IMR-90 (cell line): ENCODE data around the gene RERE. TPM values are rescaled to one million over a fixed set of nuclear protein-coding genes. Genes with fewer than 3 reads are reported as not detected.

Experiments
- ATAC-seq: fragments of 200-7000 bp; cut with Tn5 transposase; 2 replicates; pipeline ENCODE4 v1.9.1; 2020; ENCODE audit warnings: low read depth, mild to moderate bottlenecking, moderate library complexity
- BruUV-seq: library from RNA; stranded (reverse); fragments of 400-500 nt; replicated peaks from 2 replicates; lab custom pipeline; 2021; lab: Mats Ljungman, UMichigan
- CTCF ChIA-PET: fragments of 300-600 bp; formaldehyde crosslinking; extraction: SDS; loops from one replicate; lab custom pipeline; 2021; ENCODE audit warnings: antibody characterized with exemption; lab: Yijun Ruan, JAX
- POLR2A ChIA-PET: fragments of 300-600 bp; sonication (Branson Sonifier 250); formaldehyde crosslinking; loops from one replicate; lab custom pipeline; 2022; ENCODE audit warnings: antibody characterized with exemption; ENCODE audit not compliant: unreplicated experiment; lab: Charles Lee
- DNase-seq: peaks from one replicate; pipeline ENCODE4 v3.0.0; 2013
- H2AFZ ChIP-seq: replicated peaks from 2 replicates; pipeline ENCODE3; 2013; ENCODE audit warnings: low read length, mild to moderate bottlenecking; ENCODE audit not compliant: poor library complexity
- H2AK5ac ChIP-seq: 2 replicates; pipeline ENCODE4 v1.6.1; 2013; ENCODE audit warnings: low read depth, low read length, inconsistent platforms
- H2AK9ac ChIP-seq: replicated peaks from 2 replicates; pipeline ENCODE3; 2013; ENCODE audit warnings: mild to moderate bottlenecking, low read depth, low read length, moderate library complexity; ENCODE audit not compliant: poor library complexity
- H2BK120ac ChIP-seq: 2 replicates; pipeline ENCODE4 v1.6.1; 2013; ENCODE audit warnings: low read depth, low read length, inconsistent platforms
- H2BK15ac ChIP-seq: 3 replicates; pipeline ENCODE4 v1.6.1; 2013; ENCODE audit warnings: low read depth, low read length, inconsistent platforms
- H2BK20ac ChIP-seq: 2 replicates; pipeline ENCODE4 v1.6.1; 2013; ENCODE audit warnings: low read depth, mild to moderate bottlenecking, inconsistent platforms, low read length, moderate library complexity
- H2BK5ac ChIP-seq: 2 replicates; pipeline ENCODE4 v1.6.1; 2013; ENCODE audit warnings: mild to moderate bottlenecking, low read depth, low read length, inconsistent platforms; ENCODE audit not compliant: poor library complexity, severe bottlenecking
- H3K14ac ChIP-seq: replicated peaks from 2 replicates; pipeline ENCODE4 v1.6.1; 2013; ENCODE audit warnings: low read depth, low read length, inconsistent platforms
- H3K18ac ChIP-seq: 2 replicates; pipeline ENCODE4 v1.6.1; 2013; ENCODE audit warnings: low read depth, low read length, control low read depth
- H3K23ac ChIP-seq: 2 replicates; pipeline ENCODE4 v1.6.1; 2013; ENCODE audit warnings: low read depth, low read length, inconsistent platforms
- H3K27ac ChIP-seq: 2 replicates; pipeline ENCODE4 v1.5.1; 2013; ENCODE audit warnings: mild to moderate bottlenecking, control low read depth, low read length; ENCODE audit not compliant: insufficient read depth
- H3K27me3 ChIP-seq: 2 replicates; pipeline ENCODE4 v1.6.1; 2013; ENCODE audit warnings: low read length; ENCODE audit not compliant: control insufficient read depth, insufficient read depth
- H3K36me3 ChIP-seq: 2 replicates; pipeline ENCODE4 v1.6.1; 2013; ENCODE audit warnings: low read length, mixed read lengths; ENCODE audit not compliant: control insufficient read depth, insufficient read depth
- H3K4ac ChIP-seq: 2 replicates; pipeline ENCODE4 v1.6.1; 2013; ENCODE audit warnings: low read depth, low read length, inconsistent platforms
- H3K4me1 ChIP-seq: 2 replicates; pipeline ENCODE4 v1.6.1; 2013; ENCODE audit warnings: low read length, mixed read lengths; ENCODE audit not compliant: control insufficient read depth, insufficient read depth
- H3K4me2 ChIP-seq: 2 replicates; pipeline ENCODE4 v1.6.1; 2013; ENCODE audit warnings: low read depth, mild to moderate bottlenecking, control low read depth, low read length, moderate library complexity
- H3K4me3 ChIP-seq: 2 replicates; pipeline ENCODE4 v1.5.1; 2013; ENCODE audit warnings: low read depth, mild to moderate bottlenecking, control low read depth, low read length, moderate library complexity; ENCODE audit not compliant: insufficient read depth
- H3K56ac ChIP-seq: 2 replicates; pipeline ENCODE4 v1.6.1; 2013; ENCODE audit warnings: low read length, inconsistent platforms; ENCODE audit not compliant: insufficient read depth; ENCODE audit errors: extremely low read depth
- H3K79me1 ChIP-seq, 2 experiments: 2 replicates each; pipeline ENCODE4 v1.6.1; 2013; ENCODE audit warnings: low read length in 2 of 2, inconsistent platforms in 1 of 2, low read depth in 1 of 2
- H3K9ac ChIP-seq: 2 replicates; pipeline ENCODE4 v1.6.1; 2013; ENCODE audit warnings: low read depth, low read length, control low read depth
- H3K9me1 ChIP-seq: 2 replicates; pipeline ENCODE4 v1.6.1; 2013; ENCODE audit warnings: low read length, inconsistent platforms; ENCODE audit not compliant: insufficient read depth
- H3K9me3 ChIP-seq: 2 replicates; pipeline ENCODE4 v1.6.1; 2013; ENCODE audit warnings: low read length; ENCODE audit not compliant: control insufficient read depth, insufficient read depth
- H4K20me1 ChIP-seq: 2 replicates; pipeline ENCODE4 v1.6.1; 2013; ENCODE audit warnings: low read length, inconsistent platforms; ENCODE audit not compliant: insufficient read depth
- H4K5ac ChIP-seq: 2 replicates; pipeline ENCODE4 v1.6.1; 2013; ENCODE audit warnings: mild to moderate bottlenecking, low read depth, low read length, control low read depth
- H4K8ac ChIP-seq, 2 experiments: 2 replicates each; pipeline ENCODE4 v1.6.1; 2013; ENCODE audit warnings: low read depth in 2 of 2, low read length in 2 of 2, control low read depth in 1 of 2, inconsistent platforms in 1 of 2
- H4K91ac ChIP-seq: 2 replicates; pipeline ENCODE4 v1.6.1; 2013; ENCODE audit warnings: low read depth, low read length, inconsistent platforms; ENCODE audit not compliant: insufficient read depth
- FOS ChIP-seq: fragments of 150-350 bp; IDR thresholded peaks from 2 replicates; pipeline ENCODE4 v1.6.1; 2016; ENCODE audit warnings: low read depth, low read length
- RAD21 ChIP-seq: IDR thresholded peaks from 2 replicates; pipeline ENCODE4 v1.6.1; 2012; ENCODE audit warnings: low read length, improper control_type of control experiment
- SMC3 ChIP-seq: fragments of 150-350 bp; IDR thresholded peaks from 2 replicates; pipeline ENCODE4 v1.6.1; 2016; ENCODE audit warnings: low read depth, mild to moderate bottlenecking, antibody characterized with exemption, low read length, moderate library complexity
- WGBS, 2 experiments: methylation state at CpG; one replicate each; pipeline versions ENCODE4 v1.1.5 to v1.1.7; 2013; ENCODE audit warnings: missing lambda C conversion rate in 2 of 2; ENCODE audit not compliant: insufficient read length in 1 of 2; ENCODE audit errors: extremely low coverage in 2 of 2; 5-methylcytosine and 5-hydroxymethylcytosine counted together
- dilution Hi-C: fragments of 300-500 bp; cut with HindIII; formaldehyde crosslinking; loops from one replicate; pipeline ENCODE4 v1.14.3; 2018; ENCODE audit warnings: low sequenced_read_pairs; ENCODE audit not compliant: unreplicated experiment
- in situ Hi-C: fragments of 300-500 bp; cut with MboI; formaldehyde crosslinking; loops from 3 replicates; pipeline ENCODE4 v1.14.3; 2019; ENCODE audit warnings: low sequenced_read_pairs, inconsistent platforms, mixed read lengths
- intact Hi-C: fragments of 100-400 bp; cut with micrococcal nuclease; formaldehyde crosslinking; loops from 2 replicates; pipeline ENCODE4 v1.10.0; 2022
- polyA plus RNA-seq, 3 experiments: library from polyadenylated mRNA; depleted of rRNA; stranded (reverse); fragments of >200 nt; gene quantifications; 2 replicates each; pipeline ENCODE4 v1.2.3, GENCODE V29; 2012; ENCODE audit warnings: low replicate concordance in 1 of 3
- total RNA-seq: library from RNA; depleted of rRNA; stranded (reverse); fragments of >200 nt; gene quantifications from 2 replicates; pipeline ENCODE4 v1.2.3, GENCODE V29; 2012
- TF ChIP-seq, protein P1 (sequence below): conservative IDR thresholded peaks from 2 replicates; pipeline ENCODE4 v1.5.1; 2012; ENCODE audit warnings: mild to moderate bottlenecking, low read depth, low read length, improper control_type of control experiment

RERE gene
- total and polyA plus RNA-seq, 2 of the 4 experiments (the other 2 are of a cell fraction) = 11.5 to 25.1 TPM

DNA sequence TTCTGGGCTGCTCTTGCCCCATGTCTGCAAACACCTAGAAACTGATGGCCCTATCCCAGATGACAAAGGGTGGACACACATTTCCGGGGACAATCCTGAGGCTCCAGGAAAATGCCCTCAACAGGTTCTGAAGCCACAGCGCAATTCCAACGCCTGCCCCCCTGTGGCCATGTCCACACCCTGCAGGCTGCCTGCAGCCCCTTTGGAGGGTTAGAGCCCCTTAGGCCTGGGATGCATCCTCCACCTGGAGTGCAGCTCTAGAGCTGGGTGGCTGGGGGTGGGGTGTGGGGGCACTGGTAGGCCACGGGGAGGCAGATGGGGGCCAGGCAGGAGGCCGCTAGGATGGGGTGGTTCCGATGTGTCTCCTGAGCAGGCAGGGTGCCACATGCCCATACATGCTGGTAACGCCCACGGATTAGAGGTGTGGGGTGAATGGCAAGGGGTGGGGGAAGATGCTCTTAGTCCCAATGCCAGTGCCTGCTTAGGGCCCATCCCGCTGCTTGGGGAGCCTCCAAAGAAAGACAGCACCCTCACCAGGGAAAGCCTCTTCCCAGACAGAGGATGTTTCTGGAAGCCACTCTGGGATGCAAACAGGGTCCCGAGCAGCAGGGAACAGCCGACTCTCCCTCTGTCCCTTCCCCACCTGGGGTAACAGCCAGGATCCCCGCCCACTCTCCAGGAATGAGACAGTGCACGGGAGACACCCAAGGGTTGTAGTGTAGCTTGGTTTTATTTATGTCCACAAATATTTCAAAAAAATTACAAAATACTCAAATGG lies 465.6 kb downstream of the RERE start:
- H3K4me1 ChIP-seq = peaks cover 13% of the 10 kb centered on the region
- ChIA-PET CTCF (interaction anchor here (0.6 kb wide), 2 partner anchors 189 to 444 kb away, joined by 3 read pairs; no protein-coding TSS in a partner anchor), POLR2A (no interaction called here)
- peak overlapping the region; percentile 17; the same call in 1 of the 2 replicates for H3K4ac ChIP-seq
- dilution Hi-C loops (no loop called here), in situ Hi-C loops (loop anchor here (5.0 kb wide), 1 partner anchor 375 kb away; no protein-coding TSS in a partner anchor), intact Hi-C loops (no loop called here)
- peaks cover 11 to 35% of the 10 kb centered on the region in 2 experiments; a peak in 3 of 4 replicates for H3K79me1 ChIP-seq
- TF ChIP-seq RAD21 = peak; percentile 48
- TF ChIP-seq SMC3 = peak; percentile 53
- TF ChIP-seq, protein P1, sequence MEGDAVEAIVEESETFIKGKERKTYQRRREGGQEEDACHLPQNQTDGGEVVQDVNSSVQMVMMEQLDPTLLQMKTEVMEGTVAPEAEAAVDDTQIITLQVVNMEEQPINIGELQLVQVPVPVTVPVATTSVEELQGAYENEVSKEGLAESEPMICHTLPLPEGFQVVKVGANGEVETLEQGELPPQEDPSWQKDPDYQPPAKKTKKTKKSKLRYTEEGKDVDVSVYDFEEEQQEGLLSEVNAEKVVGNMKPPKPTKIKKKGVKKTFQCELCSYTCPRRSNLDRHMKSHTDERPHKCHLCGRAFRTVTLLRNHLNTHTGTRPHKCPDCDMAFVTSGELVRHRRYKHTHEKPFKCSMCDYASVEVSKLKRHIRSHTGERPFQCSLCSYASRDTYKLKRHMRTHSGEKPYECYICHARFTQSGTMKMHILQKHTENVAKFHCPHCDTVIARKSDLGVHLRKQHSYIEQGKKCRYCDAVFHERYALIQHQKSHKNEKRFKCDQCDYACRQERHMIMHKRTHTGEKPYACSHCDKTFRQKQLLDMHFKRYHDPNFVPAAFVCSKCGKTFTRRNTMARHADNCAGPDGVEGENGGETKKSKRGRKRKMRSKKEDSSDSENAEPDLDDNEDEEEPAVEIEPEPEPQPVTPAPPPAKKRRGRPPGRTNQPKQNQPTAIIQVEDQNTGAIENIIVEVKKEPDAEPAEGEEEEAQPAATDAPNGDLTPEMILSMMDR = peak; percentile 48
- TF ChIP-seq FOS = no peak
- H3K27ac ChIP-seq = no peak overlapping the region
- H2AK9ac ChIP-seq = peak overlapping the region; percentile 77
- H3K9ac ChIP-seq = no peak overlapping the region
- H3K27me3 ChIP-seq = no peaks in the 10 kb centered on the region
- H3K4me3 ChIP-seq = no peak overlapping the region
- peak overlapping the region; percentile 10; the same call in 1 of the 2 replicates for H2AK5ac ChIP-seq
- H2BK120ac ChIP-seq = no peak overlapping the region
- DNase-seq = no peak
- 87% methylated on average over 3 of the region's 13 CpGs; no CpG with 5 or more reads in 1 of the 2 experiments for WGBS, 2 experiments
- peak overlapping the region; percentile 26 for H2AFZ ChIP-seq
- no TSS peak for BruUV-seq
- H4K20me1 ChIP-seq = peaks cover 16% of the 10 kb centered on the region; the same call in 1 of the 2 replicates
- no peak overlapping the region for H2BK15ac ChIP-seq
- H4K5ac ChIP-seq = no peak overlapping the region
- no peak overlapping the region for H3K56ac ChIP-seq
- H4K91ac ChIP-seq = no peak overlapping the region; the same call in 1 of the 2 replicates
- no peak overlapping the region for H2BK20ac ChIP-seq
- H3K18ac ChIP-seq = no peak overlapping the region
- no peak overlapping the region for H2BK5ac ChIP-seq
- peaks cover 3% of the 10 kb centered on the region; the same call in 1 of the 2 replicates for H3K9me1 ChIP-seq
- H4K8ac ChIP-seq = peak overlapping the region in 1 of 2 experiments; percentile 40; a peak in 1 of 4 replicates
- no peaks in the 10 kb centered on the region for H3K9me3 ChIP-seq
- H3K23ac ChIP-seq = no peak overlapping the region
- H3K36me3 ChIP-seq = peaks cover 42% of the 10 kb centered on the region
- ATAC-seq = peak; percentile 28; the same call in 1 of the 2 replicates
- no peak overlapping the region for H3K4me2 ChIP-seq
- H3K14ac ChIP-seq = no peak overlapping the region
